Astrocyte (in vitro differentiated cells and primary cell): Measurements from ENCODE around the gene LEFTY1. TPM values are rescaled to one million over a fixed set of nuclear protein-coding genes. Genes with fewer than 3 reads are reported as not detected.

Experiments
- DNase-seq: peaks from one replicate; pipeline ENCODE4 v3.0.0-alpha.2; 2010; ENCODE audit warnings: low read depth
- FAIRE-seq: peaks from 2 replicates; lab custom pipeline; 2011; peaks lifted over from hg19 to GRCh38; lab: Jason Lieb, UNC
- H2AFZ ChIP-seq: 2 replicates; pipeline ENCODE4 v1.6.0; 2012; ENCODE audit warnings: low read depth, low read length, inconsistent platforms
- H3K27ac ChIP-seq: 2 replicates; pipeline ENCODE4 v1.5.1; 2011; ENCODE audit warnings: low read depth, low read length, inconsistent platforms
- H3K27me3 ChIP-seq: 2 replicates; pipeline ENCODE4 v1.6.0; 2011; ENCODE audit warnings: low read length, inconsistent platforms; ENCODE audit not compliant: insufficient read depth
- H3K36me3 ChIP-seq: 2 replicates; pipeline ENCODE4 v1.5.1; 2011; ENCODE audit warnings: low read length, inconsistent platforms; ENCODE audit not compliant: insufficient read depth
- H3K4me1 ChIP-seq: 2 replicates; pipeline ENCODE4 v1.5.1; 2011; ENCODE audit warnings: low read length, inconsistent platforms; ENCODE audit not compliant: insufficient read depth
- H3K4me2 ChIP-seq: 2 replicates; pipeline ENCODE4 v1.6.0; 2012; ENCODE audit warnings: low read length, inconsistent platforms
- H3K4me3 ChIP-seq: 2 replicates; pipeline ENCODE4 v1.5.1; 2011; ENCODE audit warnings: low read depth, mild to moderate bottlenecking, low read length, inconsistent platforms; ENCODE audit not compliant: insufficient read depth
- H3K79me2 ChIP-seq: 2 replicates; pipeline ENCODE4 v1.6.0; 2012; ENCODE audit warnings: mild to moderate bottlenecking, low read length, inconsistent platforms; ENCODE audit not compliant: insufficient read depth
- H3K9ac ChIP-seq: 2 replicates; pipeline ENCODE4 v1.6.0; 2012; ENCODE audit warnings: mild to moderate bottlenecking, low read length, inconsistent platforms
- H3K9me3 ChIP-seq: 2 replicates; pipeline ENCODE4 v1.5.1; 2012; ENCODE audit warnings: low read depth, mild to moderate bottlenecking, low read length, inconsistent platforms; ENCODE audit not compliant: insufficient read depth
- H4K20me1 ChIP-seq: 2 replicates; pipeline ENCODE4 v1.6.0; 2012; ENCODE audit warnings: low read length, inconsistent platforms; ENCODE audit not compliant: insufficient read depth
- H3K27ac Mint-ChIP-seq: one replicate; pipeline ENCODE4 v1.8.0; 2021; ENCODE audit warnings: mild to moderate bottlenecking, mixed read lengths; ENCODE audit not compliant: unreplicated experiment
- H3K27me3 Mint-ChIP-seq: one replicate; pipeline ENCODE4 v1.8.0; 2021; ENCODE audit warnings: low read depth, mixed read lengths; ENCODE audit not compliant: unreplicated experiment
- H3K36me3 Mint-ChIP-seq: one replicate; pipeline ENCODE4 v1.8.0; 2021; ENCODE audit warnings: low read depth, mixed read lengths; ENCODE audit not compliant: unreplicated experiment
- H3K4me1 Mint-ChIP-seq: one replicate; pipeline ENCODE4 v1.8.0; 2021; ENCODE audit warnings: low read depth, mixed read lengths; ENCODE audit not compliant: unreplicated experiment
- H3K4me3 Mint-ChIP-seq: one replicate; pipeline ENCODE4 v1.8.0; 2021; ENCODE audit warnings: mild to moderate bottlenecking, moderate library complexity, mixed read lengths; ENCODE audit not compliant: unreplicated experiment
- H3K9me3 Mint-ChIP-seq: one replicate; pipeline ENCODE4 v1.8.0; 2021; ENCODE audit warnings: mild to moderate bottlenecking, mixed read lengths; ENCODE audit not compliant: unreplicated experiment
- CTCF ChIP-seq: IDR thresholded peaks from 2 replicates; pipeline ENCODE4 v1.5.1; 2011; ENCODE audit warnings: low read depth, mild to moderate bottlenecking, inconsistent platforms, low read length, moderate library complexity; ENCODE audit not compliant: insufficient read depth
- EZH2 ChIP-seq: IDR thresholded peaks from 2 replicates; pipeline ENCODE4 v1.6.1; 2012; ENCODE audit warnings: mild to moderate bottlenecking, low read length, inconsistent platforms; ENCODE audit not compliant: insufficient read depth
- total RNA-seq: library from RNA; stranded (reverse); gene quantifications from 2 replicates; pipeline ENCODE4 v1.2.1, GENCODE V29; 2021

The LEFTY1 gene
- total RNA-seq, 1 donor from 2014 or later, result 4.2 TPM

- TF ChIP-seq EZH2 (no peak), CTCF (no peak)
- no peak overlapping the region for H3K4me2 ChIP-seq
- H3K4me1 ChIP-seq, result peaks cover 23% of the 10 kb centered on the region
- no peak overlapping the region for H3K27ac ChIP-seq
- DNase-seq (no peak), FAIRE-seq (no peak)
- no peaks in the 10 kb centered on the region for H3K79me2 ChIP-seq
- no peak overlapping the region for H3K9ac ChIP-seq
- peaks cover 11% of the 10 kb centered on the region for H3K4me1 Mint-ChIP-seq
- H3K27ac Mint-ChIP-seq, result no peak overlapping the region
- no peak overlapping the region for H3K4me3 Mint-ChIP-seq
- no peaks in the 10 kb centered on the region for H3K9me3 Mint-ChIP-seq
- H3K4me3 ChIP-seq, result no peak overlapping the region
- no peaks in the 10 kb centered on the region for H3K27me3 Mint-ChIP-seq
- H3K9me3 ChIP-seq, result no peaks in the 10 kb centered on the region
- H3K36me3 ChIP-seq, result peaks cover 6% of the 10 kb centered on the region
- H2AFZ ChIP-seq, result no peak overlapping the region
- H3K36me3 Mint-ChIP-seq, result peaks cover 20% of the 10 kb centered on the region
- no peaks in the 10 kb centered on the region for H3K27me3 ChIP-seq
- H4K20me1 ChIP-seq, result peaks cover 4% of the 10 kb centered on the region
Measured at GRCh38 chr1:225862581-225862950, 26.4 kb downstream of the LEFTY1 start.

DNA sequence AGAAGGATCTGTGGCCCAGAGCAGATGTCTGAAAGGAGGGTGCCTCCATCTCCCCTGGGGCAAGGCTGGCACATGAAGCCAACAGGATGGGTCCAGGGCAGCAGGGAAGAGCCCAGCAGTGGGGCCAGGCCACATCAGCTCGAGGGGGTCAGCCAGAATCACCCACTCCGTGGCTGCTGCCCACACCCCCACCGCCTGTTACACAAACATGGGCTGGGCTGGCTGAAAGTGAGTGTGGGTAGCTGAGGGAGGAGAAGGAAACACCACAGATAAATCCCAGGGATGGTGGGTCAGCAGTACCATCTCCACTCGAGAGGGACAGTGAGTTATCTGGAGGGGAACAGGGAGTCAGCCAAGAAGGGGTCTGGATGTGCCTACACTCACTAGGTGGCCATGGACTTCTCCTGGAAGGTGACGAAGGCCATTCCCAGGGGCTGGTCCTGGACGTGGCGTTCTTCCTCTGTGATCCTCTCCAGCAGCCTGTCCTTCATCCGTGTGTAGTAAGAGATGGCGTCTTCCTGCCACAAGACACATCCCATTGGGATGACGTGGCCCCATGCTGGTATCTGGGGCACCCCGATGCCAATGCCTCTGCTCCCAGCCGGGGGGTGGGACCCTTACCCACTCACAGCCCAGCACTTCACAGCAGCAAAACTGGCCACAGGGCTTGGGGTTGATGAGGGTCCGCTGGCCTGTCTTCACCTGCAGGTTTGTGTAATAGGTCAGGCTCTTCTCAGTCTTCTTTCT, 26.9 kb downstream of the LEFTY1 start:
- H3K4me2 ChIP-seq, result no peak overlapping the region
- no peaks in the 10 kb centered on the region for H3K27me3 Mint-ChIP-seq
- H3K4me3 Mint-ChIP-seq, result no peak overlapping the region
- peaks cover 23% of the 10 kb centered on the region for H3K4me1 ChIP-seq
- no peak overlapping the region for H2AFZ ChIP-seq
- peaks cover 20% of the 10 kb centered on the region for H3K36me3 Mint-ChIP-seq
- no peak overlapping the region for H3K9ac ChIP-seq
- no peaks in the 10 kb centered on the region for H3K79me2 ChIP-seq
- H3K27me3 ChIP-seq, result no peaks in the 10 kb centered on the region
- DNase-seq (no peak), FAIRE-seq (no peak)
- no peak overlapping the region for H3K27ac Mint-ChIP-seq
- peaks cover 4% of the 10 kb centered on the region for H4K20me1 ChIP-seq
- H3K4me3 ChIP-seq, result no peak overlapping the region
- no peaks in the 10 kb centered on the region for H3K9me3 Mint-ChIP-seq
- H3K36me3 ChIP-seq, result peaks cover 6% of the 10 kb centered on the region
- H3K27ac ChIP-seq, result no peak overlapping the region
- H3K4me1 Mint-ChIP-seq, result peaks cover 11% of the 10 kb centered on the region
- no peaks in the 10 kb centered on the region for H3K9me3 ChIP-seq
- TF ChIP-seq EZH2 (no peak), CTCF (no peak)

DNA sequence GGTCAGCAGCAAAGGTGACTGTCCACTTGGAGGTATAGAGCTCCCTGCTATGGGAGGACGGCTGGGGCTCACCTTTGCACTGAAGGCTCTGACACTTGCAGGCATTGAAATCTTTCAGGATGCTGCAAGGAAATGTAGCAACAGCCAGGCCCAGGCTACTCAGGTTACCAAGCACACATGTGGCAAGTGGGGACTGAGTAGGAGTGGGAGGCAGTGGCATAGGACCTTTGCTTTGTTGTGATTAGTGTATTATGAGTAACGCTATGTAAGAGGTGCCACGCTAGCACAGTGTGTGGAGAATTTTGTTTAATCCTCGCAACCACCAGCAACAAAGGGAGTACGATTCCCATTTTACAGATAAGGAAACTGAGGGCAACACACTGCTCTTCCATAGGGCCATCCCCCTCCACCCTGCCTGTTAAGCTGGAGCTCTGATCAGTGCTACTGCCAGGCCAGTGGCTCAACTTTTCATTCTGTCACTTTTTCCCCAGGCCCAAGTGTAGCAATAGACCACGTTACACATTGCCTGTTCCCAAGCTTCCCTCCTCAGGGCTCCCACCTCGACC, 28.0 kb downstream of the LEFTY1 start:
- Mint-ChIP-seq H3K4me3 (no peak overlapping the region), H3K27ac (no peak overlapping the region), H3K36me3 (peaks cover 16% of the 10 kb centered on the region), H3K9me3 (no peaks in the 10 kb centered on the region), H3K4me1 (peaks cover 5% of the 10 kb centered on the region), H3K27me3 (no peaks in the 10 kb centered on the region)
- Histone ChIP-seq H3K79me2 (no peaks in the 10 kb centered on the region), H3K9ac (no peak overlapping the region), H3K4me1 (peaks cover 16% of the 10 kb centered on the region), H3K36me3 (peaks cover 6% of the 10 kb centered on the region), H3K27ac (no peak overlapping the region), H3K27me3 (no peaks in the 10 kb centered on the region), H3K4me2 (no peak overlapping the region), H4K20me1 (no peaks in the 10 kb centered on the region), H2AFZ (no peak overlapping the region), H3K4me3 (no peak overlapping the region), H3K9me3 (no peaks in the 10 kb centered on the region)
- TF ChIP-seq CTCF (no peak), EZH2 (no peak)
- FAIRE-seq (no peak), DNase-seq (no peak)
